HCT116 (cell line): ENCODE data around the gene CDH1. TPM values are rescaled to one million over a fixed set of nuclear protein-coding genes. Genes with fewer than 3 reads are reported as not detected.

ENCODE experiments used
- ATAC-seq: fragments of 200-7000 bp; cut with Tn5 transposase; 2 replicates; pipeline ENCODE4 v1.9.1; 2020; ENCODE audit warnings: mild to moderate bottlenecking, moderate library complexity
- BruUV-seq: library from RNA; stranded (reverse); fragments of 400-500 nt; replicated peaks from 2 replicates; lab custom pipeline; 2021; lab: Mats Ljungman, UMichigan
- CTCF ChIA-PET: fragments of 300-600 bp; sonication (Branson Sonifier 250); formaldehyde crosslinking; loops from one replicate; lab custom pipeline; 2021; ENCODE audit warnings: antibody characterized with exemption; lab: Charles Lee
- POLR2A ChIA-PET: fragments of 300-600, 350-600 bp; sonication (Branson Sonifier 250); formaldehyde crosslinking; loops from one replicate; lab custom pipeline; 2021; ENCODE audit warnings: antibody characterized with exemption; lab: Charles Lee
- RAD21 ChIA-PET, 2 experiments: fragments of 300-600 bp; sonication (Branson Sonifier 250); formaldehyde crosslinking; loops; one replicate each; lab custom pipeline; 2023; ENCODE audit warnings: low total read pairs in 2 of 2; ENCODE audit not compliant: uncharacterized antibody in 2 of 2, unreplicated experiment in 2 of 2, low non-redundant PET in 1 of 2; lab: Charles Lee
- DNase-seq: peaks from one replicate; pipeline ENCODE4 v3.0.0-alpha.2; 2010; ENCODE audit warnings: low read depth, low spot score
- H2AFZ ChIP-seq: fragments of 200-600 bp; shearing (Covaris generic), sonication (generic); 2 replicates; pipeline ENCODE4 v1.6.1; 2017; ENCODE audit warnings: low read depth, mixed run types, mixed read lengths, antibody characterized with exemption, low read length; ENCODE audit not compliant: poor library complexity, severe bottlenecking
- H3K27ac ChIP-seq: 2 replicates; pipeline ENCODE4 v1.5.1; 2012; ENCODE audit warnings: low read depth, low read length
- H3K27me3 ChIP-seq: fragments of 200-600 bp; sonication (generic); 2 replicates; pipeline ENCODE4 v1.6.1; 2016; ENCODE audit warnings: mixed run types, low read length, mixed read lengths; ENCODE audit not compliant: insufficient read depth
- H3K36me3 ChIP-seq, 2 experiments: fragments of 200-500 bp in 1 of 2; fragments of 200-600 bp in 1 of 2; sonication (Bioruptor generic) in 1 of 2; sonication (generic) in 1 of 2; 2 replicates each; pipeline versions ENCODE4 v1.5.1 to v1.6.1; 2014 to 2016; ENCODE audit warnings: low read length in 2 of 2, inconsistent platforms in 1 of 2, mixed read lengths in 1 of 2, mixed run types in 1 of 2; ENCODE audit not compliant: insufficient read depth in 2 of 2, control insufficient read depth in 1 of 2
- H3K4me1 ChIP-seq, 2 experiments: fragments of 200-600 bp in 1 of 2; sonication (generic) in 1 of 2; 2 replicates each; pipeline versions ENCODE4 v1.5.1 to v1.6.1; 2012 to 2017; ENCODE audit warnings: low read length in 2 of 2, inconsistent platforms in 1 of 2, mild to moderate bottlenecking in 1 of 2, mixed read lengths in 1 of 2, mixed run types in 1 of 2, moderate library complexity in 1 of 2; ENCODE audit not compliant: insufficient read depth in 2 of 2, control insufficient read depth in 1 of 2
- H3K4me2 ChIP-seq: fragments of 200-600 bp; sonication (generic); 2 replicates; pipeline ENCODE4 v1.6.1; 2017; ENCODE audit warnings: mixed run types, low read length, mixed read lengths
- H3K4me3 ChIP-seq, 2 experiments: fragments of 200-600 bp in 1 of 2; sonication (generic) in 1 of 2; replicated peaks in 1 of 2; 2 replicates each; pipeline ENCODE4 v1.5.1; 2011 to 2016; ENCODE audit warnings: low read length in 2 of 2, control low read depth in 1 of 2, low read depth in 1 of 2, mild to moderate bottlenecking in 1 of 2, mixed read lengths in 1 of 2, mixed run types in 1 of 2
- H3K79me2 ChIP-seq: fragments of 200-600 bp; sonication (generic); 2 replicates; pipeline ENCODE4 v1.6.1; 2017; ENCODE audit warnings: mild to moderate bottlenecking, mixed run types, low read length, moderate library complexity, mixed read lengths; ENCODE audit not compliant: insufficient read depth
- H3K9ac ChIP-seq: fragments of 200-600 bp; sonication (generic); 2 replicates; pipeline ENCODE4 v1.6.1; 2016; ENCODE audit warnings: low read length, mixed read lengths
- H3K9me2 ChIP-seq: fragments of 200-600 bp; sonication (generic), shearing (Covaris generic); 2 replicates; pipeline ENCODE4 v1.6.1; 2017; ENCODE audit warnings: mixed run types, mild to moderate bottlenecking, moderate library complexity; ENCODE audit not compliant: insufficient read depth
- H3K9me3 ChIP-seq, 2 experiments: fragments of 200-500 bp in 1 of 2; fragments of 200-600 bp in 1 of 2; sonication (Bioruptor generic) in 1 of 2; sonication (generic) in 1 of 2; 2 replicates each; pipeline ENCODE4 v1.6.1; 2014 to 2017; ENCODE audit warnings: low read length in 2 of 2, mixed read lengths in 2 of 2, inconsistent platforms in 1 of 2, low read depth in 1 of 2, mild to moderate bottlenecking in 1 of 2, mixed run types in 1 of 2, moderate library complexity in 1 of 2; ENCODE audit not compliant: control insufficient read depth in 1 of 2, insufficient read depth in 1 of 2
- H4K20me1 ChIP-seq: fragments of 200-600 bp; sonication (generic), shearing (Covaris generic); 2 replicates; pipeline ENCODE4 v1.6.1; 2017; ENCODE audit warnings: mixed run types, mild to moderate bottlenecking, moderate library complexity; ENCODE audit not compliant: insufficient read depth
- CTCF ChIP-seq, 3 experiments: fragments of 200-600 bp in 1 of 3; sonication (generic) in 1 of 3; IDR thresholded peaks in 2 of 3; conservative IDR thresholded peaks in 1 of 3; 2 replicates each; pipeline ENCODE4 v1.5.1; 2012 to 2017; ENCODE audit warnings: low read depth in 2 of 3, low read length in 2 of 3, antibody characterized with exemption in 1 of 3, borderline replicate concordance in 1 of 3, control low read depth in 1 of 3, mild to moderate bottlenecking in 1 of 3, mixed read lengths in 1 of 3, mixed run types in 1 of 3, moderate library complexity in 1 of 3; ENCODE audit not compliant: insufficient read depth in 1 of 3
- ELF1 ChIP-seq: IDR thresholded peaks from 2 replicates; pipeline ENCODE4 v1.6.1; 2012; ENCODE audit warnings: low read depth, borderline replicate concordance
- EZH2 ChIP-seq: fragments of 200-600 bp; sonication (generic); IDR thresholded peaks from 2 replicates; pipeline ENCODE4 v1.6.1; 2017; ENCODE audit warnings: antibody characterized with exemption, mixed run types
- FOSL1 ChIP-seq: IDR thresholded peaks from 2 replicates; pipeline ENCODE4 v1.6.1; 2012; ENCODE audit warnings: low read depth
- POLR2A ChIP-seq: IDR thresholded peaks from 2 replicates; pipeline ENCODE4 v1.7.0; 2011; ENCODE audit warnings: borderline replicate concordance; ENCODE audit not compliant: insufficient read depth, insufficient read length; ENCODE audit errors: extremely low read depth
- RAD21 ChIP-seq: IDR thresholded peaks from 2 replicates; pipeline ENCODE4 v1.6.1; 2012; ENCODE audit warnings: low read depth, mild to moderate bottlenecking
- SP1 ChIP-seq: IDR thresholded peaks from 2 replicates; pipeline ENCODE4 v1.6.1; 2012; ENCODE audit warnings: low read depth
- SRF ChIP-seq: IDR thresholded peaks from 2 replicates; pipeline ENCODE4 v1.6.1; 2012; ENCODE audit warnings: low read depth
- YY1 ChIP-seq: IDR thresholded peaks from 2 replicates; pipeline ENCODE4 v1.6.1; 2011; ENCODE audit warnings: low read length, low read depth, moderate library complexity, mild to moderate bottlenecking; ENCODE audit not compliant: insufficient replicate concordance; ENCODE audit errors: extremely low read depth
- ZNF274 ChIP-seq: fragments of 200-500 bp; sonication (Bioruptor generic); IDR thresholded peaks from 2 replicates; pipeline ENCODE4 v1.6.1; 2014; ENCODE audit warnings: mild to moderate bottlenecking, low read depth, low read length, inconsistent platforms
- intact Hi-C: fragments of 100-400 bp; cut with micrococcal nuclease; formaldehyde crosslinking; loops from 2 replicates; pipeline ENCODE4 v1.10.0; 2022
- total RNA-seq: library from RNA; stranded (reverse); gene quantifications from one replicate; pipeline ENCODE4 v1.2.1, GENCODE V29; 2021; ENCODE audit not compliant: unreplicated experiment
- TF ChIP-seq, protein P1 (sequence below): IDR thresholded peaks from 2 replicates; pipeline ENCODE4 v1.6.1; 2011; ENCODE audit warnings: mild to moderate bottlenecking, low read length, moderate library complexity; ENCODE audit not compliant: insufficient replicate concordance; ENCODE audit errors: extremely low read depth

CDH1 gene
- total RNA-seq, 1 experiment from 2014 or later, result 73.2 TPM

GRCh38 chr16:68835970-68836369 is 98.9 kb downstream of the CDH1 start:
- ChIA-PET RAD21 (interaction anchor here in 1 of 2 experiments (0.6 kb wide), 1 partner anchor 236 kb away, joined by 3 read pairs; no protein-coding TSS in a partner anchor), POLR2A (no interaction called here), CTCF (no interaction called here)
- Histone ChIP-seq H3K27me3 (no peaks in the 10 kb centered on the region), H3K9ac (no peak overlapping the region), H3K4me1 (no peaks in the 10 kb centered on the region; a peak in 1 of 4 replicates), H3K27ac (no peak overlapping the region), H3K79me2 (no peaks in the 10 kb centered on the region), H2AFZ (no peak overlapping the region), H4K20me1 (no peaks in the 10 kb centered on the region), H3K9me2 (no peaks in the 10 kb centered on the region), H3K9me3 (no peaks in the 10 kb centered on the region), H3K4me3 (no peak overlapping the region), H3K36me3 (peaks cover 8 to 22% of the 10 kb centered on the region in 2 experiments), H3K4me2 (no peak overlapping the region)
- TF ChIP-seq EZH2 (no peak), ELF1 (no peak), SP1 (no peak), SRF (no peak), ZNF274 (no peak), YY1 (no peak), CTCF (IDR thresholded peaks at IDR 0.05 in 2 of 3, conservative IDR thresholded peaks at IDR 0.05 in 1 of 3; ENCODE audit: borderline replicate concordance in 1 of 3, insufficient read depth in 1 of 3, low read depth in 2 of 3, low read length in 2 of 3) (no peak), FOSL1 (no peak), RAD21 (no peak), POLR2A (no peak)
- TF ChIP-seq, protein P1, sequence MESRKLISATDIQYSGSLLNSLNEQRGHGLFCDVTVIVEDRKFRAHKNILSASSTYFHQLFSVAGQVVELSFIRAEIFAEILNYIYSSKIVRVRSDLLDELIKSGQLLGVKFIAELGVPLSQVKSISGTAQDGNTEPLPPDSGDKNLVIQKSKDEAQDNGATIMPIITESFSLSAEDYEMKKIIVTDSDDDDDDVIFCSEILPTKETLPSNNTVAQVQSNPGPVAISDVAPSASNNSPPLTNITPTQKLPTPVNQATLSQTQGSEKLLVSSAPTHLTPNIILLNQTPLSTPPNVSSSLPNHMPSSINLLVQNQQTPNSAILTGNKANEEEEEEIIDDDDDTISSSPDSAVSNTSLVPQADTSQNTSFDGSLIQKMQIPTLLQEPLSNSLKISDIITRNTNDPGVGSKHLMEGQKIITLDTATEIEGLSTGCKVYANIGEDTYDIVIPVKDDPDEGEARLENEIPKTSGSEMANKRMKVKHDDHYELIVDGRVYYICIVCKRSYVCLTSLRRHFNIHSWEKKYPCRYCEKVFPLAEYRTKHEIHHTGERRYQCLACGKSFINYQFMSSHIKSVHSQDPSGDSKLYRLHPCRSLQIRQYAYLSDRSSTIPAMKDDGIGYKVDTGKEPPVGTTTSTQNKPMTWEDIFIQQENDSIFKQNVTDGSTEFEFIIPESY, result no peak
- BruUV-seq, result no TSS peak
- intact Hi-C loops, result no loop called here
- DNase-seq (no peak), ATAC-seq (no peak)
